Psoas muscle (tissue), 8 donors: ENCODE measurements around the gene TOR1B. TPM values are rescaled to one million over a fixed set of nuclear protein-coding genes. Genes with fewer than 3 reads are reported as not detected.

Experiments used
- ATAC-seq, 4 donors: fragments of 200-7000 bp; cut with Tn5 transposase; one replicate each; pipeline ENCODE4 v1.9.1; 2020; ENCODE audit warnings: moderate library complexity in 3 of 4, mild to moderate bottlenecking in 2 of 4
- DNase-seq, 2 donors: peaks; one replicate each; pipeline ENCODE4 v3.0.0-alpha.2; 2020
- H3K27ac ChIP-seq: fragments of 200-600 bp; one replicate; pipeline ENCODE4 v1.8.0; 2022
- H3K27me3 ChIP-seq, 3 donors: fragments of 200-600 bp in 1 of 3; one replicate each; pipeline versions ENCODE4 v1.6.1 to v1.8.0; 2013 to 2022; ENCODE audit warnings: low read length in 2 of 3, mild to moderate bottlenecking in 2 of 3, moderate library complexity in 1 of 3; ENCODE audit not compliant: insufficient read depth in 3 of 3
- H3K36me3 ChIP-seq, 2 donors: fragments of 200-600 bp in 1 of 2; one replicate each; pipeline versions ENCODE4 v1.6.1 to v1.8.0; 2013 to 2022; ENCODE audit warnings: low read depth in 1 of 2, mild to moderate bottlenecking in 1 of 2, moderate library complexity in 1 of 2; ENCODE audit not compliant: insufficient read depth in 1 of 2
- H3K4me1 ChIP-seq: fragments of 200-600 bp; one replicate; pipeline ENCODE4 v1.8.0; 2022
- H3K4me3 ChIP-seq: fragments of 200-600 bp; one replicate; pipeline ENCODE4 v1.8.0; 2022; ENCODE audit warnings: mild to moderate bottlenecking
- H3K9me3 ChIP-seq: fragments of 200-600 bp; one replicate; pipeline ENCODE4 v1.8.0; 2022
- WGBS, 3 donors: extraction: QIAGEN DNeasy Blood & Tissue Kit; methylation state at CpG; one replicate each; pipeline versions ENCODE4 v1.1.6 to v1.1.7; 2013; 5-methylcytosine and 5-hydroxymethylcytosine counted together
- intact Hi-C, 2 donors: fragments of 100-400 bp; cut with DNase I; formaldehyde crosslinking; loops; one replicate each; pipeline versions ENCODE4 v1.11.0 to v1.14.2; 2022
- polyA plus RNA-seq, 3 donors: library from polyadenylated mRNA; stranded (reverse); fragments of 200-250 nt; gene quantifications; one replicate each; pipeline ENCODE4 v1.2.3, GENCODE V29; 2013
- total RNA-seq, 4 donors: library from RNA; stranded (reverse); fragmentation: NEBNext Ultra II Directional in 2 of 4; extraction: Animal tissue kit (Norgen Biotek cat#: 25700) in 2 of 4; gene quantifications; one replicate each; pipeline versions ENCODE4 v1.2.1 to v1.2.4, GENCODE V29; 2021 to 2023
- TF ChIP-seq, protein P1 (sequence below): fragments of 200-600 bp; IDR thresholded peaks from one replicate; pipeline ENCODE4 v1.8.0; 2022; ENCODE audit warnings: antibody characterized with exemption
- donor health status: healthy with polysubstance abuse.
- donor health status: DM: no; HTN: no; CAD: no; lungs with moderate emphysema.
- donor health status: Bipolar disorder and iron deficiency.
- donor health status: healthy.
- donor health status: DM: yes; HTN: yes; CAD: no.
- donor health status: DM: no; HTN: no; CAD: no.
- donor health status: DM: no; HTN: no; CAD: no.
- donor health status: DM: yes; HTN: yes; CAD: no.

The TOR1B gene
- total and polyA plus RNA-seq, 7 donors: 13.0 to 30.1 (median 14.9) TPM

- peaks cover 3 to 89% of the 10 kb centered on the region in 2 donors for H3K36me3 ChIP-seq
- H3K27ac ChIP-seq: no peak overlapping the region
- 68 to 80% (median 72%) methylated on average over 6 of the region's 6 CpGs for whole genome bisulfite sequencing, 3 donors
- DNase-seq: no peak
- intact Hi-C loops: no loop called here
- ATAC-seq: no peak
- no peaks in the 10 kb centered on the region for H3K27me3 ChIP-seq
- TF ChIP-seq, protein P1, sequence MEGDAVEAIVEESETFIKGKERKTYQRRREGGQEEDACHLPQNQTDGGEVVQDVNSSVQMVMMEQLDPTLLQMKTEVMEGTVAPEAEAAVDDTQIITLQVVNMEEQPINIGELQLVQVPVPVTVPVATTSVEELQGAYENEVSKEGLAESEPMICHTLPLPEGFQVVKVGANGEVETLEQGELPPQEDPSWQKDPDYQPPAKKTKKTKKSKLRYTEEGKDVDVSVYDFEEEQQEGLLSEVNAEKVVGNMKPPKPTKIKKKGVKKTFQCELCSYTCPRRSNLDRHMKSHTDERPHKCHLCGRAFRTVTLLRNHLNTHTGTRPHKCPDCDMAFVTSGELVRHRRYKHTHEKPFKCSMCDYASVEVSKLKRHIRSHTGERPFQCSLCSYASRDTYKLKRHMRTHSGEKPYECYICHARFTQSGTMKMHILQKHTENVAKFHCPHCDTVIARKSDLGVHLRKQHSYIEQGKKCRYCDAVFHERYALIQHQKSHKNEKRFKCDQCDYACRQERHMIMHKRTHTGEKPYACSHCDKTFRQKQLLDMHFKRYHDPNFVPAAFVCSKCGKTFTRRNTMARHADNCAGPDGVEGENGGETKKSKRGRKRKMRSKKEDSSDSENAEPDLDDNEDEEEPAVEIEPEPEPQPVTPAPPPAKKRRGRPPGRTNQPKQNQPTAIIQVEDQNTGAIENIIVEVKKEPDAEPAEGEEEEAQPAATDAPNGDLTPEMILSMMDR: no peak
- H3K9me3 ChIP-seq: no peaks in the 10 kb centered on the region
- no peaks in the 10 kb centered on the region for H3K4me1 ChIP-seq
- H3K4me3 ChIP-seq: no peak overlapping the region
Observed at GRCh38 chr9:129810788-129811187, 7.8 kb downstream of the TOR1B start.

GRCh38 chr9:129811967-129812363 is 9.0 kb downstream of the TOR1B start:
- H3K4me3 ChIP-seq: no peak overlapping the region
- 87 to 92% (median 90%) methylated on average over 6 of the region's 6 CpGs for WGBS, 3 donors
- H3K4me1 ChIP-seq: no peaks in the 10 kb centered on the region
- ATAC-seq (peak in 1 of 4 donors; percentile 10), DNase-seq (no peak)
- TF ChIP-seq, protein P1: no peak
- no peak overlapping the region for H3K27ac ChIP-seq
- peaks cover 3 to 90% of the 10 kb centered on the region in 2 donors for H3K36me3 ChIP-seq
- H3K9me3 ChIP-seq: no peaks in the 10 kb centered on the region
- H3K27me3 ChIP-seq: no peaks in the 10 kb centered on the region
- intact Hi-C loops: no loop called here

GRCh38 chr9:129812385-129812784 is 9.4 kb downstream of the TOR1B start:
- Histone ChIP-seq H3K4me3 (no peak overlapping the region), H3K4me1 (no peaks in the 10 kb centered on the region), H3K27ac (no peak overlapping the region), H3K27me3 (no peaks in the 10 kb centered on the region), H3K36me3 (peaks cover 3 to 90% of the 10 kb centered on the region in 2 donors), H3K9me3 (no peaks in the 10 kb centered on the region)
- TF ChIP-seq, protein P1: no peak
- WGBS, 3 donors: 82 to 88% (median 85%) methylated on average over 9 of the region's 9 CpGs
- intact Hi-C loops: no loop called here
- no peak for DNase-seq
- no peak for ATAC-seq

GRCh38 chr9:129813661-129814060 is 10.7 kb downstream of the TOR1B start:
- intact Hi-C loops: no loop called here
- Histone ChIP-seq H3K27ac (no peak overlapping the region), H3K27me3 (no peaks in the 10 kb centered on the region), H3K36me3 (peaks cover 3 to 94% of the 10 kb centered on the region in 2 donors), H3K9me3 (no peaks in the 10 kb centered on the region), H3K4me3 (no peak overlapping the region), H3K4me1 (no peaks in the 10 kb centered on the region)
- WGBS, 3 donors: 78 to 86% (median 80%) methylated on average over 9 of the region's 9 CpGs
- DNase-seq (no peak), ATAC-seq (no peak)
- TF ChIP-seq, protein P1: no peak
